GM12878 (cell line): Measurements from ENCODE around the gene SLC26A11. TPM values are rescaled to one million over a fixed set of nuclear protein-coding genes. Genes with fewer than 3 reads are reported as not detected.

Source experiments
- ATAC-seq: fragments of 200-7000 bp; cut with Tn5 transposase; 3 replicates; pipeline ENCODE4 v1.9.1; 2020; ENCODE audit warnings: mild to moderate bottlenecking, moderate library complexity
- BruUV-seq: library from RNA; stranded (reverse); fragments of 400-500 nt; replicated peaks from 2 replicates; lab custom pipeline; 2021; lab: Mats Ljungman, UMichigan
- CTCF ChIA-PET: fragments of 300-600 bp; sonication (Branson Sonifier 250); formaldehyde crosslinking; extraction: SDS; loops from one replicate; lab custom pipeline; 2021; ENCODE audit warnings: inconsistent platforms; lab: Yijun Ruan, JAX
- POLR2A ChIA-PET: fragments of 350-600 bp; formaldehyde crosslinking; extraction: SDS; loops from one replicate; lab custom pipeline; 2021; ENCODE audit warnings: inconsistent platforms; lab: Charles Lee
- RAD21 ChIA-PET: fragments of 300-600 bp; sonication (Branson Sonifier 250); formaldehyde crosslinking; loops from one replicate; lab custom pipeline; 2023; ENCODE audit warnings: antibody characterized with exemption; ENCODE audit not compliant: unreplicated experiment; lab: Charles Lee
- SMC1A ChIA-PET: fragments of 300-600 bp; sonication (Branson Sonifier 250); formaldehyde crosslinking; loops from one replicate; lab custom pipeline; 2023; ENCODE audit not compliant: unreplicated experiment, uncharacterized antibody; lab: Charles Lee
- DNase-seq: peaks from one replicate; pipeline ENCODE4 v3.0.0-alpha.2; 2011; ENCODE audit warnings: low read depth, low spot score
- FAIRE-seq: peaks from 3 replicates; lab custom pipeline; 2011; peaks lifted over from hg19 to GRCh38; lab: Jason Lieb, UNC
- H2AFZ ChIP-seq: 2 replicates; pipeline ENCODE4 v1.6.0; 2011; ENCODE audit warnings: low read depth, low read length, control low read depth; ENCODE audit not compliant: control insufficient read depth
- H3K27ac ChIP-seq: 2 replicates; pipeline ENCODE4 v1.5.1; 2011; ENCODE audit warnings: control low read depth; ENCODE audit not compliant: control insufficient read depth, insufficient read depth
- H3K27me3 ChIP-seq, 2 experiments: replicated peaks in 1 of 2; 2 replicates each; pipeline versions ENCODE4 v1.6.0 to v1.6.1; 2011; ENCODE audit warnings: low read length in 1 of 2; ENCODE audit not compliant: control insufficient read depth in 2 of 2, insufficient read depth in 2 of 2
- H3K36me3 ChIP-seq, 2 experiments: 2 replicates each; pipeline ENCODE4 v1.5.1; 2011; ENCODE audit warnings: low read length in 1 of 2; ENCODE audit not compliant: control insufficient read depth in 2 of 2, insufficient read depth in 2 of 2
- H3K4me1 ChIP-seq: 2 replicates; pipeline ENCODE4 v1.6.1; 2011; ENCODE audit warnings: mild to moderate bottlenecking, low read length, moderate library complexity, mixed read lengths; ENCODE audit not compliant: control insufficient read depth, insufficient read depth
- H3K4me2 ChIP-seq: 2 replicates; pipeline ENCODE4 v1.6.0; 2011; ENCODE audit warnings: control low read depth; ENCODE audit not compliant: control insufficient read depth, insufficient read depth
- H3K4me3 ChIP-seq: fragments of 200-600 bp; sonication (generic); 2 replicates; pipeline ENCODE4 v1.5.1; 2016
- H3K79me2 ChIP-seq: 2 replicates; pipeline ENCODE4 v1.6.0; 2011; ENCODE audit warnings: low read length; ENCODE audit not compliant: control insufficient read depth, insufficient read depth
- H3K9ac ChIP-seq: 2 replicates; pipeline ENCODE4 v1.8.0; 2011; ENCODE audit warnings: low read length, control low read depth, mixed read lengths; ENCODE audit not compliant: control insufficient read depth, insufficient read depth
- H3K9me3 ChIP-seq: replicated peaks from 3 replicates; pipeline ENCODE4 v1.5.1; 2011; ENCODE audit warnings: mild to moderate bottlenecking, low read length; ENCODE audit not compliant: control insufficient read depth, insufficient read depth
- H4K20me1 ChIP-seq: 2 replicates; pipeline ENCODE4 v1.6.0; 2011; ENCODE audit not compliant: control insufficient read depth, insufficient read depth
- GATAD2B ChIP-seq: fragments of 450-650 bp; conservative IDR thresholded peaks from 2 replicates; pipeline ENCODE4 v1.6.1; 2017; ENCODE audit warnings: low read depth, mild to moderate bottlenecking, moderate library complexity
- MTA3 ChIP-seq: IDR thresholded peaks from 2 replicates; pipeline ENCODE4 v1.6.1; 2012; ENCODE audit warnings: low read length, inconsistent platforms, borderline replicate concordance
- PRDM15 ChIP-seq: fragments of 450-650 bp; formaldehyde crosslinking; IDR thresholded peaks from 2 replicates; pipeline ENCODE4 v1.4.0; 2020; ENCODE audit warnings: mild to moderate bottlenecking, moderate library complexity
- RELA ChIP-seq: fragments of 450-650 bp; IDR thresholded peaks from 2 replicates; pipeline ENCODE4 v1.8.0; 2014; ENCODE audit warnings: borderline replicate concordance; ENCODE audit not compliant: partially characterized antibody
- SPI1 ChIP-seq: IDR thresholded peaks from 2 replicates; pipeline ENCODE4 v1.6.1; 2011; ENCODE audit warnings: low read depth, mild to moderate bottlenecking, low read length, moderate library complexity, borderline replicate concordance; ENCODE audit not compliant: insufficient read depth
- YBX1 ChIP-seq: fragments of 450-650 bp; IDR thresholded peaks from 2 replicates; pipeline ENCODE4 v1.6.1; 2016; ENCODE audit warnings: antibody characterized with exemption
- ZNF274 ChIP-seq: IDR thresholded peaks from one replicate; pipeline ENCODE4 v1.8.0; 2011; ENCODE audit not compliant: insufficient read length, insufficient read depth
- WGBS: methylation state at CpG from one replicate; pipeline ENCODE4 v1.1.6; 2016; ENCODE audit warnings: low lambda C conversion rate; ENCODE audit not compliant: insufficient replicate concordance, insufficient coverage; ENCODE audit errors: missing lambda C conversion rate; 5-methylcytosine and 5-hydroxymethylcytosine counted together
- in situ Hi-C: fragments of 300-500 bp; cut with MboI; formaldehyde crosslinking; loops from 9 replicates; pipeline ENCODE4 v1.14.3; 2018; ENCODE audit warnings: mixed read lengths
- intact Hi-C: fragments of 100-400 bp; cut with micrococcal nuclease; formaldehyde crosslinking; loops from one replicate; pipeline ENCODE4 v1.14.2; 2022; ENCODE audit not compliant: unreplicated experiment
- polyA plus RNA-seq, 11 experiments: library from polyadenylated mRNA; depleted of rRNA in 4 of 11; unstranded in 6 of 11; stranded (reverse) in 5 of 11; fragments of >200 nt; fragmentation: Nextera tagmentation in 4 of 11; fragmentation: Illumina TruSeq in 1 of 11; extraction: Ambion mirVana in 4 of 11; extraction: Trizol in 1 of 11; gene quantifications; 1 replicate in 1 of 11; 2 replicates in 10 of 11; pipeline versions ENCODE4 v1.2.1 to v1.2.3, GENCODE V29; 2011 to 2016; ENCODE audit warnings: inconsistent platforms in 2 of 11, missing spikeins in 2 of 11, low read depth in 1 of 11
- total RNA-seq, 4 experiments: library from RNA; depleted of rRNA in 3 of 4; stranded (reverse); fragments of >200 nt in 3 of 4; fragmentation: Illumina TruSeq in 1 of 4; extraction: Trizol in 1 of 4; gene quantifications; 2 replicates each; pipeline versions ENCODE4 v1.2.1 to v1.2.3, GENCODE V29; 2013 to 2021

The SLC26A11 gene
- total and polyA plus RNA-seq, 10 of the 15 experiments (the other 5 are each of a cell fraction or from before 2014, with no cell fraction given) = 0.05 to 4.1 (median 1.2) TPM; not detected in 1

DNA sequence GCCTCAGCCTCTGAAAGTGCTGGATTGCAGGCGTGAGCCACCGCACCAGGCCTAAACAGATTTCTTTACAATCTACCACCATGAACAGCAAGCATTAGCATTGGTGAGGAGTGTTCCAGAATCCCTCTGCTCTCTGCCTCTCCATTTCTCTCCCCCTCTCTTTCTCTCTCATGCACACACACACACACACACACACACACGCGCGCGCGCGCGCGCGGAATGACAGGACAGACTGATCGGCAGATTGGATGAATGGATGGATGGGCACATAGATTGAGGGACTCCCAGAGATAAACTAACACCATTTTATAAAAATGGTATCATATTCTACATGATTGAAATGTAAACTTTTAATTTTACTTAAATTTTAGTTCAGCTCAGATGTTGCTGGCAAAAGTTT is 47.1 kb upstream of the SLC26A11 start:
- Histone ChIP-seq H2AFZ (no peak overlapping the region), H3K36me3 (no peaks in the 10 kb centered on the region), H3K4me3 (no peak overlapping the region), H3K4me1 (no peaks in the 10 kb centered on the region), H3K27me3 (no peaks in the 10 kb centered on the region; a peak in 1 of 4 replicates), H3K9me3 (no peaks in the 10 kb centered on the region), H3K27ac (no peak overlapping the region), H3K79me2 (no peaks in the 10 kb centered on the region), H3K9ac (no peak overlapping the region), H4K20me1 (no peaks in the 10 kb centered on the region), H3K4me2 (no peak overlapping the region)
- no peak for FAIRE-seq
- DNase-seq = no peak
- ChIA-PET SMC1A (interaction anchor here (0.6 kb wide), 1 partner anchor 51 kb away, joined by 3 read pairs; no protein-coding TSS in a partner anchor), RAD21 (no interaction called here), POLR2A (no interaction called here), CTCF (no interaction called here)
- in situ Hi-C loops = no loop called here
- TF ChIP-seq GATAD2B (no peak), SPI1 (no peak), RELA (no peak), PRDM15 (no peak), MTA3 (no peak), ZNF274 (no peak), YBX1 (no peak)
- 81% methylated on average over 12 of the region's 12 CpGs for WGBS
- BruUV-seq = no TSS peak
- no peak for ATAC-seq
- intact Hi-C loops = no loop called here
